Esophagus squamous epithelium (tissue), 5 donors: Measurements from ENCODE around the gene PCCA. TPM values are rescaled to one million over a fixed set of nuclear protein-coding genes. Genes with fewer than 3 reads are reported as not detected.
"Not testable (repeated sequence)": the region's sequence is repeated elsewhere in the genome, so short reads cannot be mapped to it uniquely, and the experiment has no call there.

ENCODE experiments used
- DNase-seq: peaks from one replicate; lab custom pipeline; 2025; lab: John Stamatoyannopoulos, UW
- H3K27ac ChIP-seq, 4 donors: fragments of 200-600 bp; sonication (generic); one replicate each; pipeline ENCODE4 v1.5.1; 2016 to 2019; ENCODE audit warnings: mild to moderate bottlenecking in 1 of 4
- H3K27me3 ChIP-seq, 4 donors: fragments of 200-600 bp; sonication (generic); 1 replicate in 3 of 4; 2 replicates in 1 of 4; pipeline versions ENCODE4 v1.5.1 to v1.6.0; 2017 to 2021; ENCODE audit warnings: antibody characterized with exemption in 1 of 4
- H3K36me3 ChIP-seq, 3 donors: fragments of 200-600 bp; sonication (generic); one replicate each; pipeline ENCODE4 v1.5.1; 2016 to 2019
- H3K4me1 ChIP-seq, 3 donors: fragments of 200-600 bp; sonication (generic); one replicate each; pipeline ENCODE4 v1.5.1; 2017 to 2019
- H3K4me3 ChIP-seq, 4 donors: fragments of 200-600 bp; sonication (generic); 1 replicate in 3 of 4; 2 replicates in 1 of 4; pipeline ENCODE4 v1.5.1; 2016 to 2019; ENCODE audit warnings: mild to moderate bottlenecking in 2 of 4, moderate library complexity in 1 of 4
- H3K9me3 ChIP-seq, 3 donors: fragments of 200-600 bp; sonication (generic); one replicate each; pipeline ENCODE4 v1.5.1; 2016 to 2019
- CTCF ChIP-seq, 6 experiments: fragments of 450-650 bp in 4 of 6; fragments of 200-600 bp in 2 of 6; sonication (generic) in 2 of 6; IDR thresholded peaks; one replicate each; pipeline ENCODE4 v1.5.1; 2016 to 2019; ENCODE audit warnings: antibody characterized with exemption in 6 of 6, mild to moderate bottlenecking in 4 of 6, moderate library complexity in 4 of 6
- POLR2A ChIP-seq, 4 donors: fragments of 450-650 bp; IDR thresholded peaks; one replicate each; pipeline ENCODE4 v1.6.1; 2017; ENCODE audit warnings: antibody characterized with exemption in 4 of 4, mild to moderate bottlenecking in 4 of 4, moderate library complexity in 3 of 4
- WGBS, 2 donors: methylation state at CpG; one replicate each; pipeline ENCODE4 v1.1.5; 2018; 5-methylcytosine and 5-hydroxymethylcytosine counted together
- intact Hi-C: fragments of 100-400 bp; cut with DNase I; formaldehyde crosslinking; loops from one replicate; pipeline ENCODE4 v1.15.0; 2022
- total RNA-seq, 4 donors: library from RNA; depleted of rRNA; stranded (reverse); fragments of >200 nt; gene quantifications; one replicate each; pipeline ENCODE4 v1.1.0, GENCODE V29; 2016
- donor health status: DM: yes; HTN: yes; CAD: no.

Gene PCCA
- total RNA-seq, 4 donors from 2014 or later: 21.5 to 46.5 (median 30.2) TPM

GRCh38 chr13:100140441-100140840 lies 51.5 kb downstream of the PCCA start:
- Histone ChIP-seq H3K4me3 (no peak overlapping the region), H3K27ac (no peak overlapping the region), H3K36me3 (peaks cover 0 to 12% (median 0%) of the 10 kb centered on the region in 3 donors), H3K4me1 (no peaks in the 10 kb centered on the region), H3K27me3 (no peaks in the 10 kb centered on the region), H3K9me3 (no peaks in the 10 kb centered on the region)
- no peak for TF ChIP-seq POLR2A (IDR thresholded peaks at IDR 0.05)
- no peak for TF ChIP-seq CTCF (IDR thresholded peaks at IDR 0.05)
- 70 to 72% methylated on average over 2 of the region's 2 CpGs for WGBS, 2 donors
- intact Hi-C loops: no loop called here
- no peak for DNase-seq

- 92% methylated on average over 5 of the region's 5 CpGs for WGBS, 2 donors
Measured at GRCh38 chr13:100141461-100141961, 52.6 kb downstream of the PCCA start.

GRCh38 chr13:100146534-100146933 lies 57.6 kb downstream of the PCCA start:
- TF ChIP-seq CTCF (IDR thresholded peaks at IDR 0.05): no peak
- TF ChIP-seq POLR2A (IDR thresholded peaks at IDR 0.05): no peak
- Histone ChIP-seq H3K4me3 (no peak overlapping the region), H3K27me3 (no peaks in the 10 kb centered on the region), H3K27ac (no peak overlapping the region), H3K36me3 (peaks cover 0 to 39% (median 0%) of the 10 kb centered on the region in 3 donors), H3K9me3 (peaks cover 0 to 3% (median 0%) of the 10 kb centered on the region in 3 donors), H3K4me1 (no peaks in the 10 kb centered on the region)
- DNase-seq: no peak
- WGBS, 2 donors: 92 to 94% methylated on average over 3 of the region's 3 CpGs
- intact Hi-C loops: no loop called here

More at GRCh38 chr13:100141461-100141961, 52.6 kb downstream of the PCCA start:
- H3K4me3 ChIP-seq, H3K4me1 ChIP-seq, H3K27me3 ChIP-seq, H3K9me3 ChIP-seq, intact Hi-C loops, H3K27ac ChIP-seq, DNase-seq: not testable (repeated sequence)
- H3K36me3 ChIP-seq: peaks cover 0 to 12% (median 0%) of the 10 kb centered on the region in 3 donors

GRCh38 chr13:100147825-100148224 lies 58.9 kb downstream of the PCCA start:
- Histone ChIP-seq H3K36me3 (peaks cover 0 to 39% (median 0%) of the 10 kb centered on the region in 3 donors), H3K27ac (no peak overlapping the region), H3K4me1 (no peaks in the 10 kb centered on the region), H3K4me3 (no peak overlapping the region), H3K9me3 (peaks cover 0 to 3% (median 0%) of the 10 kb centered on the region in 3 donors), H3K27me3 (no peaks in the 10 kb centered on the region)
- DNase-seq: no peak
- WGBS, 2 donors: 79 to 91% methylated on average over 4 of the region's 4 CpGs
- intact Hi-C loops: no loop called here
- TF ChIP-seq POLR2A (IDR thresholded peaks at IDR 0.05) (no peak), CTCF (IDR thresholded peaks at IDR 0.05) (no peak)

- H3K4me3 ChIP-seq: no peak overlapping the region
- no peaks in the 10 kb centered on the region for H3K4me1 ChIP-seq
- peaks cover 0 to 39% (median 0%) of the 10 kb centered on the region in 3 donors for H3K36me3 ChIP-seq
- no peak overlapping the region for H3K27ac ChIP-seq
- TF ChIP-seq CTCF (IDR thresholded peaks at IDR 0.05) (no peak), POLR2A (IDR thresholded peaks at IDR 0.05) (no peak)
- no peak for DNase-seq
- no peaks in the 10 kb centered on the region for H3K27me3 ChIP-seq
- intact Hi-C loops: no loop called here
- 84 to 88% methylated on average over 4 of the region's 4 CpGs for WGBS, 2 donors
- H3K9me3 ChIP-seq: peaks cover 0 to 3% (median 0%) of the 10 kb centered on the region in 3 donors
Measured at GRCh38 chr13:100148422-100148821, 59.5 kb downstream of the PCCA start.
